Measurements from ENCODE around the gene TDRD3. TPM values are rescaled to one million over a fixed set of nuclear protein-coding genes. Genes with fewer than 3 reads are reported as not detected.

TDRD3 gene
- total RNA-seq, 1 experiment from 2014 or later, result 21.4 TPM

DNA sequence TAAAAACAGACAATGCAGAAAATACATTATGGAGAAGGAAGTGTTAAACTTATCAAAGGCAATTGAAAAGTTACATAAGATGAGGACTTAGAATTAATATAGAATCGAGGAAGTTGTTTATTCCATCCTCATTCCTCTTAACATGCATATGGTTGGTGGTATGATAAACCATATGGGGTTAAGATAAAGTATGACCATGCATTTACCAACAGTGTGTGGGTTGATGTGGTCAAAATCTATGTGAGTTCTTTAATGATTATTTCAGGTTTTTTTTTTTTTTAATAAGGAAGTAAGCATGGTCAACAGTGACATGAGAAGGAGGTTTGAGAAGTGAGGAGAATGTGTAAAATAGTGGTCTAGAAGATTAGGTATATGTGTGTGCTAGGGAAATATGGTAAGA is 94.5 kb downstream of the TDRD3 start:
- peaks cover 7% of the 10 kb centered on the region for H3K9me3 Mint-ChIP-seq (ENCODE audit: unreplicated experiment)

DNA sequence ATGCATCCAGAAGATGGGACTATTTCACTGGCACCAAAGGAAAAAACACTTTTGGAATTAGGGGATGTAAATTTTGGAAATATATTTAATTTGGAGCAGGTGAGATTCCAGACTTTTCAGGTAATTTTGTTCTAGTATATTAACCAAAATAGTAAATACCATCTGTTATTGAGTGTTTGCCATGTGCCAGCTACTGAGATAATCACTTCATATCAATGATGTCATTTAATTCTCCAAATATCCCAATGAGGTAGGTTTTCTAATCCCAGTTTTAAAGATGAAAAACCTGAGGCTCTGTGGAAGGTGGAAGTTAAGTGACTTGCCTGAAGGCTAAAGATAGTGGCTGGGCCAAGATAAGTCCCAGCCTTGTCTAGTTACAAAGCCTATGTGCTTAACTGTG is 95.2 kb downstream of the TDRD3 start:
- Mint-ChIP-seq H3K36me3 (ENCODE audit: insufficient read depth, unreplicated experiment) (peaks cover 23% of the 10 kb centered on the region), H3K27me3 (ENCODE audit: insufficient read depth, unreplicated experiment) (no peaks in the 10 kb centered on the region), H3K4me1 (ENCODE audit: insufficient read depth, unreplicated experiment) (no peaks in the 10 kb centered on the region), H3K9me3 (ENCODE audit: unreplicated experiment) (peaks cover 7% of the 10 kb centered on the region), H3K4me3 (ENCODE audit: unreplicated experiment) (no peak overlapping the region), H3K27ac (ENCODE audit: low read depth, unreplicated experiment) (no peak overlapping the region)
- BruUV-seq (replicated peaks), result no TSS peak
- TF ChIP-seq, protein P1, sequence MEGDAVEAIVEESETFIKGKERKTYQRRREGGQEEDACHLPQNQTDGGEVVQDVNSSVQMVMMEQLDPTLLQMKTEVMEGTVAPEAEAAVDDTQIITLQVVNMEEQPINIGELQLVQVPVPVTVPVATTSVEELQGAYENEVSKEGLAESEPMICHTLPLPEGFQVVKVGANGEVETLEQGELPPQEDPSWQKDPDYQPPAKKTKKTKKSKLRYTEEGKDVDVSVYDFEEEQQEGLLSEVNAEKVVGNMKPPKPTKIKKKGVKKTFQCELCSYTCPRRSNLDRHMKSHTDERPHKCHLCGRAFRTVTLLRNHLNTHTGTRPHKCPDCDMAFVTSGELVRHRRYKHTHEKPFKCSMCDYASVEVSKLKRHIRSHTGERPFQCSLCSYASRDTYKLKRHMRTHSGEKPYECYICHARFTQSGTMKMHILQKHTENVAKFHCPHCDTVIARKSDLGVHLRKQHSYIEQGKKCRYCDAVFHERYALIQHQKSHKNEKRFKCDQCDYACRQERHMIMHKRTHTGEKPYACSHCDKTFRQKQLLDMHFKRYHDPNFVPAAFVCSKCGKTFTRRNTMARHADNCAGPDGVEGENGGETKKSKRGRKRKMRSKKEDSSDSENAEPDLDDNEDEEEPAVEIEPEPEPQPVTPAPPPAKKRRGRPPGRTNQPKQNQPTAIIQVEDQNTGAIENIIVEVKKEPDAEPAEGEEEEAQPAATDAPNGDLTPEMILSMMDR (IDR thresholded peaks at IDR 0.05; ENCODE audit: unreplicated experiment), result no peak
- POLR2A ChIA-PET, result no interaction called here
- DNase-seq (ENCODE audit: unreplicated experiment), result no peak
- CTCF ChIA-PET, result no interaction called here
- intact Hi-C loops (cut with micrococcal nuclease), result no loop called here

More for the DNA sequence above, 94.5 kb downstream of the TDRD3 start:
- ChIA-PET CTCF (no interaction called here), POLR2A (no interaction called here)
- intact Hi-C loops (cut with micrococcal nuclease), result no loop called here
- TF ChIP-seq, protein P1 (IDR thresholded peaks at IDR 0.05; ENCODE audit: unreplicated experiment), result no peak
- peaks cover 23% of the 10 kb centered on the region for H3K36me3 Mint-ChIP-seq (ENCODE audit: insufficient read depth, unreplicated experiment)
- H3K27me3 Mint-ChIP-seq (ENCODE audit: insufficient read depth, unreplicated experiment), result no peaks in the 10 kb centered on the region
- no peak overlapping the region for H3K4me3 Mint-ChIP-seq (ENCODE audit: unreplicated experiment)
- no peak overlapping the region for H3K27ac Mint-ChIP-seq (ENCODE audit: low read depth, unreplicated experiment)
- no peak for DNase-seq (ENCODE audit: unreplicated experiment)
- H3K4me1 Mint-ChIP-seq (ENCODE audit: insufficient read depth, unreplicated experiment), result no peaks in the 10 kb centered on the region
- no TSS peak for BruUV-seq (replicated peaks)

DNA sequence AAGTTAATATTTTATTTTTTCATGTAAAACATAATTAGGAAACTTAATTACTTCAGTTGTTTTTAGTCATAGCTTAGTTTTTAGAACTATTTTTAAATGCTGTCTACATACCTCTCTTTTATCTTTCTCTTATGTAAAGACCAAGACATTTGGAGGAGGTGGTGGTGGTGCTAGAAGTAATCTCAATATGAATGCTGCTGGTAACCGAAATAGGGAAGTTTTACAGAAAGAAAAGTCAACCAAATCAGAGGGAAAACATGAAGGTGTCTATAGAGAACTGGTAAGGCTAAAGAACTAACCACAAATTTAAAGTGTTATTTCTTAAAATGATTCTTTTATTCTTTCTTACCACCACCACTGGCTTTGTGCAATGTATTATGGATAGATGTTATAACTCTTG is 97.3 kb downstream of the TDRD3 start:
- TF ChIP-seq, protein P1 (IDR thresholded peaks at IDR 0.05; ENCODE audit: unreplicated experiment), result no peak
- CTCF ChIA-PET, result interaction anchor here (0.7 kb wide), 1 partner anchor 141 kb away, joined by 3 read pairs; no protein-coding TSS in a partner anchor
- DNase-seq (ENCODE audit: unreplicated experiment), result no peak
- Mint-ChIP-seq H3K36me3 (ENCODE audit: insufficient read depth, unreplicated experiment) (peaks cover 17% of the 10 kb centered on the region), H3K4me3 (ENCODE audit: unreplicated experiment) (no peak overlapping the region), H3K9me3 (ENCODE audit: unreplicated experiment) (no peaks in the 10 kb centered on the region), H3K27me3 (ENCODE audit: insufficient read depth, unreplicated experiment) (no peaks in the 10 kb centered on the region), H3K27ac (ENCODE audit: low read depth, unreplicated experiment) (peak overlapping the region; percentile 57), H3K4me1 (ENCODE audit: insufficient read depth, unreplicated experiment) (no peaks in the 10 kb centered on the region)
- intact Hi-C loops (cut with micrococcal nuclease), result no loop called here
- BruUV-seq (replicated peaks), result no TSS peak
- POLR2A ChIA-PET, result no interaction called here

GRCh38 chr13:60501236-60501635 is 104.2 kb downstream of the TDRD3 start:
- Mint-ChIP-seq H3K9me3 (ENCODE audit: unreplicated experiment) (peaks cover 15% of the 10 kb centered on the region), H3K27me3 (ENCODE audit: insufficient read depth, unreplicated experiment) (no peaks in the 10 kb centered on the region), H3K27ac (ENCODE audit: low read depth, unreplicated experiment) (no peak overlapping the region), H3K4me3 (ENCODE audit: unreplicated experiment) (no peak overlapping the region), H3K36me3 (ENCODE audit: insufficient read depth, unreplicated experiment) (peaks cover 7% of the 10 kb centered on the region), H3K4me1 (ENCODE audit: insufficient read depth, unreplicated experiment) (no peaks in the 10 kb centered on the region)
- no peak for DNase-seq (ENCODE audit: unreplicated experiment)
- intact Hi-C loops (cut with micrococcal nuclease), result no loop called here
- POLR2A ChIA-PET, result no interaction called here
- CTCF ChIA-PET, result no interaction called here
- TF ChIP-seq, protein P1 (IDR thresholded peaks at IDR 0.05; ENCODE audit: unreplicated experiment), result no peak
- BruUV-seq (replicated peaks), result no TSS peak
